Subcutaneous adipose tissue (tissue), 4 donors: Measurements from ENCODE around the gene IGFL1. TPM values are rescaled to one million over a fixed set of nuclear protein-coding genes. Genes with fewer than 3 reads are reported as not detected.

Experiments used
- CTCF ChIP-seq: fragments of 450-650 bp; IDR thresholded peaks from one replicate; pipeline ENCODE4 v1.5.1; 2016; ENCODE audit warnings: low read depth, mild to moderate bottlenecking, control low read depth, antibody characterized with exemption, moderate library complexity
- total RNA-seq, 4 donors: library from RNA; depleted of rRNA; stranded (reverse); fragments of >200 nt; gene quantifications; one replicate each; pipeline ENCODE4 v1.1.0, GENCODE V29; 2016

IGFL1 gene
- total RNA-seq, 4 donors from 2014 or later, result not detected

- TF ChIP-seq CTCF, result no peak
Observed at GRCh38 chr19:46198756-46199155, 30.8 kb upstream of the IGFL1 start.

GRCh38 chr19:46201454-46202310, 27.9 kb upstream of the IGFL1 start:
- TF ChIP-seq CTCF, result no peak

GRCh38 chr19:46202426-46202825, 27.1 kb upstream of the IGFL1 start:
- no peak for TF ChIP-seq CTCF

GRCh38 chr19:46202872-46203860, 26.4 kb upstream of the IGFL1 start:
- no peak for TF ChIP-seq CTCF

- TF ChIP-seq CTCF, result no peak
Observed at GRCh38 chr19:46204008-46204407, 25.5 kb upstream of the IGFL1 start.

GRCh38 chr19:46205183-46205984, 24.2 kb upstream of the IGFL1 start:
- TF ChIP-seq CTCF, result no peak
